ENCODE results near the gene HGS. TPM values are rescaled to one million over a fixed set of nuclear protein-coding genes. Genes with fewer than 3 reads are reported as not detected.

HGS gene
- total and polyA plus RNA-seq, 8 donors = 39.3 to 174 (median 45.2) TPM

DNA sequence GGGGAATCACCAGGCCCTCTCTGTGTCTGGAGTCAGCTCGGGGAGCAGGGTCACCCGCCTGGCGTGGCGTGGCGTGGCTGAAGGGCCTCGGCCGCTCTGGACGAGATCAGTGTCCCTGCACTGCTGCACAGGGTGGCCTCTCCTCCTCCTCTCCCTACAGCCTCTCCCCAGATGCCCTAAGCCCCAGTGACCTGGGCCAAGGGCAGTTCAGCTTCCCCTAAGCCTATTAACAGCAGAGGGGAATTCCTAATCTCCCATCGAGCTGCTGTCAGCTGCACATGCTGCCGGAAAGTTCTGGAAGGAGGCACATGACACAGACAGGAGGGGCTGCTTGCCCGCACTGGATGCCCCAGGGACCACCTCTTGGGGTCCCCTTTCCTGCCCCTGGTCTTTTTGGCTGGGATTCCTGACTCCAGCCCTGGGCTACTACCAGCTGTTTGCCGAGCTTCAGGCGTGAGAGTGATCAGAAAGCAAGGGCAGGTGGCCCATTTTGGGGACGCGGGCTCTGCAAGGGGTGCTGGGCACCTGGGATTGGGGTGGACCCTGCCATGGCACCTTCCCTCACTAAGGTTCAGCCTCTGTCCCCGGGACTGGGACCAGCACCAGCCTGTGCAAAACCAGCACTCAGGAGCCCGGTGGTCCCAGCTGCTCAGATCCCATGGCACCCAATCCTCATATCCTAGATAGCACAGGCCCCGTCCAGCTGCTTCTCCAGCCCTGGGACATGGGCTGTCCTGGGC is 28.3 kb upstream of the HGS start:
- peaks cover 13 to 16% (median 13%) of the 10 kb centered on the region in 3 donors for H3K4me1 ChIP-seq
- H3K4me3 ChIP-seq = no peak overlapping the region
- H3K27ac ChIP-seq = no peak overlapping the region
- intact Hi-C loops (cut with DNase I) = no loop called here
- H3K9me3 ChIP-seq = no peaks in the 10 kb centered on the region
- TF ChIP-seq CTCF (IDR thresholded peaks at IDR 0.05) = no peak
- ATAC-seq (no peak), DNase-seq (no peak), FAIRE-seq (no peak)
- no peaks in the 10 kb centered on the region for H3K27me3 ChIP-seq
- 68 to 73% methylated on average over 18 of the region's 18 CpGs for WGBS, 2 donors
- no peaks in the 10 kb centered on the region for H3K36me3 ChIP-seq

GRCh38 chr17:81656118-81656743 is 27.6 kb upstream of the HGS start, which contains the start of gene PDE6G:
Gene PDE6G, minus strand, starts transcription at chr17:81656542. Its CDS starts 3,237 bp downstream, at chr17:81653305.
- FAIRE-seq (no peak), DNase-seq (no peak), ATAC-seq (no peak)
- no peaks in the 10 kb centered on the region for H3K36me3 ChIP-seq
- H3K27me3 ChIP-seq = no peaks in the 10 kb centered on the region
- WGBS, 2 donors = 77 to 92% methylated on average over 15 of the region's 15 CpGs
- TF ChIP-seq CTCF (IDR thresholded peaks at IDR 0.05) = no peak
- no peak within 1 kb of the TSS for H3K4me3 ChIP-seq
- H3K27ac ChIP-seq = no peak within 1 kb of the TSS
- H3K4me1 ChIP-seq = peaks cover 13 to 18% (median 13%) of the 10 kb centered on the region in 3 donors
- intact Hi-C loops (cut with DNase I) = no loop called here
- H3K9me3 ChIP-seq = no peaks in the 10 kb centered on the region

DNA sequence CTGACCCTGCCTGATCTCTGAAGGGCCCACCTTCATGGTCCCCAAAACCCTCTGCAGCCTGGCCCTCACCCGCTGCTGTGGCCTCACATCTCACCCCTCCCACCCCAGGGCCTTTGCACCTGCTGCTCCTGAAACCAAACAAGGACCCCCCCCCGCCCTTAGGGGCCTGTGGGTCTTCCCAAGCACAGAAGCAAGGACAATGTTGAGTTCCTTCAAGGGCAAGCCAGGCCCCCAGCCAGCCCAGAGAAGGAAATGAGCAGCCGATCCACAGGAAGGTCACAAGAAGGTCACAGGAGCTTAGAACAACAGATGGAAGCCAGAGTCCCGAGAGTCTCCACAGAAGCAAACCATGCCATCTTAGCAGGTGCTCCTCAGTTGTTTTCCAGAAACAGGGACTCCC is 27.0 kb upstream of the HGS start:
- no peak for TF ChIP-seq CTCF (IDR thresholded peaks at IDR 0.05)
- intact Hi-C loops (cut with DNase I) = no loop called here
- WGBS, 2 donors = 55 to 75% methylated on average over 4 of the region's 4 CpGs
- no peak overlapping the region for H3K4me3 ChIP-seq
- H3K36me3 ChIP-seq = no peaks in the 10 kb centered on the region
- H3K27me3 ChIP-seq = no peaks in the 10 kb centered on the region
- no peaks in the 10 kb centered on the region for H3K9me3 ChIP-seq
- no peak for DNase-seq
- no peak for FAIRE-seq
- H3K4me1 ChIP-seq = peaks cover 13 to 18% (median 13%) of the 10 kb centered on the region in 3 donors
- no peak overlapping the region for H3K27ac ChIP-seq
- no peak for ATAC-seq

- no peaks in the 10 kb centered on the region for H3K9me3 ChIP-seq
- no peak for TF ChIP-seq CTCF (IDR thresholded peaks at IDR 0.05)
- ATAC-seq (peak; percentile 50 to 80 (median 74)), DNase-seq (no peak), FAIRE-seq (no peak)
- WGBS, 2 donors = 51 to 53% methylated on average over 5 of the region's 5 CpGs
- intact Hi-C loops (cut with DNase I) = no loop called here
- no peaks in the 10 kb centered on the region for H3K36me3 ChIP-seq
- no peak overlapping the region for H3K4me3 ChIP-seq
- peak overlapping the region; percentile 73 to 91 (median 82) for H3K27ac ChIP-seq
- H3K27me3 ChIP-seq = no peaks in the 10 kb centered on the region
- peaks cover 13 to 18% (median 13%) of the 10 kb centered on the region in 3 donors for H3K4me1 ChIP-seq
Measured at GRCh38 chr17:81659038-81659437, 24.8 kb upstream of the HGS start.

DNA sequence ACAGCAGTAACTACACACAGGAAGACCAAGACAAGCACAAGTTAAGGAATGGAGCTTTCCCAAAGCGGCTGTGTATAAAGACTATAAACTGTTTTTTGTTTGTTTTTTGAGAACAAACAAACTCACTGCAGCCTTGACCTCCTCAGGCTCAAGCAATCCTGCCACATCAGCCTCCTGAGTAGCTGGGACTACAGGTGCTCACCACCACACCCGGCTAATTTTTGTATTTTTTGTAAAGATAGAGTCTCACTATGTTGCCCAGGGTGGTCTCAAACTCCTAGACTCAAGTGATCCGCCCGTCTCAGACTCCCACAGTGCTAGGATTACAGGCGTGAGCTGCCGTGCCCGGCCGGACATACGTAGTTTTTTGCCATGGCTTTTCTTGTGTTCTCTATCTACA is 23.4 kb upstream of the HGS start:
- H3K4me1 ChIP-seq = peaks cover 13 to 23% (median 16%) of the 10 kb centered on the region in 3 donors
- ATAC-seq (no peak), FAIRE-seq (no peak), DNase-seq (no peak)
- peak overlapping the region; percentile 73 to 91 (median 82) for H3K27ac ChIP-seq
- H3K27me3 ChIP-seq = no peaks in the 10 kb centered on the region
- H3K9me3 ChIP-seq = no peaks in the 10 kb centered on the region
- 90 to 95% methylated on average over 9 of the region's 9 CpGs for WGBS, 2 donors
- no peak for TF ChIP-seq CTCF (IDR thresholded peaks at IDR 0.05)
- intact Hi-C loops (cut with DNase I) = no loop called here
- H3K4me3 ChIP-seq = no peak overlapping the region
- no peaks in the 10 kb centered on the region for H3K36me3 ChIP-seq
